Tibial artery (tissue), 4 donors: Measurements from ENCODE around the gene CALM3.
A peak's percentile ranks its signal among the peaks of the same experiment; 100 is the strongest.

Source experiments
- DNase-seq, 2 donors: peaks; one replicate each; pipeline ENCODE4 v3.0.0-alpha.2; 2019
- H3K27ac ChIP-seq, 2 donors: fragments of 200-600 bp; sonication (generic) in 1 of 2; 1 replicate in 1 of 2; 2 replicates in 1 of 2; pipeline ENCODE4 v1.5.1; 2018 to 2019; ENCODE audit warnings: mild to moderate bottlenecking in 1 of 2
- H3K27me3 ChIP-seq, 2 donors: fragments of 200-600 bp; sonication (generic) in 1 of 2; one replicate each; pipeline versions ENCODE4 v1.5.1 to v1.6.0; 2016 to 2019
- H3K36me3 ChIP-seq, 3 donors: fragments of 200-600 bp; sonication (generic) in 2 of 3; one replicate each; pipeline ENCODE4 v1.5.1; 2016 to 2019; ENCODE audit warnings: mild to moderate bottlenecking in 2 of 3
- H3K4me1 ChIP-seq, 4 donors: fragments of 200-600 bp; sonication (generic) in 2 of 4; 1 replicate in 3 of 4; 2 replicates in 1 of 4; pipeline ENCODE4 v1.5.1; 2016 to 2019
- H3K4me3 ChIP-seq, 2 donors: fragments of 200-600 bp; sonication (generic) in 1 of 2; 1 replicate in 1 of 2; 2 replicates in 1 of 2; pipeline ENCODE4 v1.5.1; 2018 to 2019; ENCODE audit warnings: mild to moderate bottlenecking in 2 of 2
- H3K9me3 ChIP-seq, 3 donors: fragments of 200-600 bp; sonication (generic) in 1 of 3; one replicate each; pipeline ENCODE4 v1.5.1; 2016 to 2019
- intact Hi-C: fragments of 100-400 bp; cut with DNase I; formaldehyde crosslinking; loops from one replicate; pipeline ENCODE4 v1.15.0; 2023; ENCODE audit warnings: low total_unique reads
- TF ChIP-seq, protein P1 (sequence below), 2 experiments: fragments of 200-600 bp in 1 of 2; fragments of 450-650 bp in 1 of 2; IDR thresholded peaks; one replicate each; pipeline ENCODE4 v1.5.1; 2017 to 2019; ENCODE audit warnings: antibody characterized with exemption in 2 of 2, mild to moderate bottlenecking in 1 of 2, moderate library complexity in 1 of 2

CALM3 gene

GRCh38 chr19:46631481-46631880, 30.4 kb downstream of the CALM3 start:
- peak overlapping the region in 1 of 2 donors; percentile 7 for H3K27ac ChIP-seq

DNA sequence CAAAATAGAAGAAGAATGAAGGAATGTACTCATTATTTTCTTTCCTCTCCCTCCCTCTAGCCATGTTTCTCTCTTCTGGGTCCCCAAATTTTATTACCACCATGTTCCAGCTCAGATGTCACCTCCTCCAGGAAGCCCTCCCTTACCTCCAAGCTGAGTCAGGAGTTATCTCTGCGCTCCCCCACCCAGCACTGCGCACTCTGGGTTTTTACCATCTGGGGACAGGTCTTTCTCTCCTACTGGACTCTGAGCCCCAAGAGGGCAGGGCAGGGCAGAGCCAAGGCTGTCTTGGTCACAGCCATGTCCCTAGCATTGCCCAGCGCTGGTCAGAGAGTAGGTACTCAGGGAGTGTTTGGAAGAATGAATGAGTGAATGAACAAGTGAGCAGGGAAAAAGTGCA, 32.0 kb downstream of the CALM3 start:
- H3K36me3 ChIP-seq, result no peaks in the 10 kb centered on the region
- H3K27me3 ChIP-seq, result no peaks in the 10 kb centered on the region
- DNase-seq, result no peak
- peaks cover 0 to 32% (median 21%) of the 10 kb centered on the region in 4 donors for H3K4me1 ChIP-seq
- H3K4me3 ChIP-seq, result no peak overlapping the region
- H3K27ac ChIP-seq, result peak overlapping the region in 1 of 2 donors; percentile 58
- H3K9me3 ChIP-seq, result no peaks in the 10 kb centered on the region
- TF ChIP-seq, protein P1, sequence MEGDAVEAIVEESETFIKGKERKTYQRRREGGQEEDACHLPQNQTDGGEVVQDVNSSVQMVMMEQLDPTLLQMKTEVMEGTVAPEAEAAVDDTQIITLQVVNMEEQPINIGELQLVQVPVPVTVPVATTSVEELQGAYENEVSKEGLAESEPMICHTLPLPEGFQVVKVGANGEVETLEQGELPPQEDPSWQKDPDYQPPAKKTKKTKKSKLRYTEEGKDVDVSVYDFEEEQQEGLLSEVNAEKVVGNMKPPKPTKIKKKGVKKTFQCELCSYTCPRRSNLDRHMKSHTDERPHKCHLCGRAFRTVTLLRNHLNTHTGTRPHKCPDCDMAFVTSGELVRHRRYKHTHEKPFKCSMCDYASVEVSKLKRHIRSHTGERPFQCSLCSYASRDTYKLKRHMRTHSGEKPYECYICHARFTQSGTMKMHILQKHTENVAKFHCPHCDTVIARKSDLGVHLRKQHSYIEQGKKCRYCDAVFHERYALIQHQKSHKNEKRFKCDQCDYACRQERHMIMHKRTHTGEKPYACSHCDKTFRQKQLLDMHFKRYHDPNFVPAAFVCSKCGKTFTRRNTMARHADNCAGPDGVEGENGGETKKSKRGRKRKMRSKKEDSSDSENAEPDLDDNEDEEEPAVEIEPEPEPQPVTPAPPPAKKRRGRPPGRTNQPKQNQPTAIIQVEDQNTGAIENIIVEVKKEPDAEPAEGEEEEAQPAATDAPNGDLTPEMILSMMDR (IDR thresholded peaks at IDR 0.05), result no peak
- intact Hi-C loops, result no loop called here

More at GRCh38 chr19:46631481-46631880, 30.4 kb downstream of the CALM3 start:
- intact Hi-C loops, result no loop called here
- Histone ChIP-seq H3K27me3 (no peaks in the 10 kb centered on the region), H3K36me3 (no peaks in the 10 kb centered on the region), H3K4me1 (peaks cover 0 to 40% (median 26%) of the 10 kb centered on the region in 4 donors), H3K9me3 (no peaks in the 10 kb centered on the region), H3K4me3 (no peak overlapping the region)
- TF ChIP-seq, protein P1 (IDR thresholded peaks at IDR 0.05), result no peak
- DNase-seq, result peak in 1 of 2 donors; percentile 57

DNA sequence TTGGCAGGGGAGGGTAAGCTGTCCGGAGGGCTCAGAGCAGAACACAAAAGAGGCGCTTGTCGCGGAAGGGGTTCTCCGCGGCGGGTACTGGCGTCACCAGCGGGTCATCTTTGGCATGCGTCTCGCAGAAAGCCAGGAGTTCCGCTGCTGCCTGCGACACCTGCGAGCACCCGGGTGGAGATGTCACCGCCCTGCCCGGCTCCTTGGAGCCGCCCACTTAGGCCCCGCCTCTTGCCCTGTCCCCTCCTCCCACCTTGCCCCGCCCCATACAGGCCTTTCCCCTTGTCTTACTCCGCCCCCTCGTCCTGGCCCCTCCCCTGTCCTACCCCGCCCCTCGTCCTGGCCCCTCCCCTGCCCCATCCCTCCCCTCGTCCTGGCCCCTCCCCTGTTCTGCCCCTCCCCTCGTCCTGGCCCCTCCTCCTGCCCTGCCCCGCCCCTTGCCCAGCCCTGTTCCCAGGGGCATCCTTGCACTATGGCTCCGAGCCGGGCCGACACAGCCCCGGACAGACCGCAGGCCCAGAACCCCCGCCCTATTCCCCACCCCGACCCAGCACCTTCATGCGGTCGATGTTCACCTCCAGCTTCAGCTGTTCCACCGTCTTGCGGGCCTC, 33.0 kb downstream of the CALM3 start:
- Histone ChIP-seq H3K4me3 (peak overlapping the region; percentile 45 to 53), H3K9me3 (no peaks in the 10 kb centered on the region), H3K4me1 (peaks cover 0 to 37% (median 26%) of the 10 kb centered on the region in 4 donors), H3K27ac (peak overlapping the region; percentile 33 to 65), H3K27me3 (no peaks in the 10 kb centered on the region), H3K36me3 (no peaks in the 10 kb centered on the region)
- DNase-seq, result peak; percentile 75 to 93
- TF ChIP-seq, protein P1 (IDR thresholded peaks at IDR 0.05), result no peak
- intact Hi-C loops, result no loop called here

DNA sequence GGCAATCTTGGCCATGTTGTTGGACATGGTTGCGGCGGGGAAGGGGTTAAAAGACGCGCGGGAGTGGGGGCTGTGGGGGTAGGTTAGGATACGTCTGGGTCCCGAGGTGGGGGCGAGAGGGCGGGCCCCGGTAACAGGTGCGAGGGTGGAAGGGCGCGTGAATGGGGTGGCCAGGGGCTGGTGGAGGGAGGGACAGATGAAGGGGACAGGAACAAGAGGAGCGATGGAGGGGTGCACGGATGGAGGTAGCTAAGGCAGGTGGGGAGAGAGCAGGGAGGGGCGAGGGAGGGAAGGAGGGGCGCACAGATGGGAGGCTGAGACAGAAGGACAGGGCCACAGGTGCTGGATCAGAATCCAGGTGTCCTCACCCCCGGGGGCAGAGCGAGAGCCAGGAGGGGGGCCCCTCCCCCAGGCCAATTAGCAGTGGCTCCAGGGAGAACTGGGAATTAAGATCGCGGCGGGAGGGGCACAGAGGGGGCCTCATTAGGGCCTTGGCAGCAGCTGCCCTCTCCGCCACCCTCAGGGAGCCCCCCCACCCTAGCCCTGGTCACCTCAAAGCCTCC, 33.6 kb downstream of the CALM3 start:
- no peaks in the 10 kb centered on the region for H3K9me3 ChIP-seq
- H3K4me1 ChIP-seq, result peaks cover 0 to 40% (median 30%) of the 10 kb centered on the region in 4 donors
- DNase-seq, result no peak
- intact Hi-C loops, result no loop called here
- peak overlapping the region; percentile 45 to 53 for H3K4me3 ChIP-seq
- TF ChIP-seq, protein P1 (IDR thresholded peaks at IDR 0.05), result no peak
- H3K27ac ChIP-seq, result peak overlapping the region; percentile 33 to 65
- no peaks in the 10 kb centered on the region for H3K27me3 ChIP-seq
- no peaks in the 10 kb centered on the region for H3K36me3 ChIP-seq

GRCh38 chr19:46635920-46636761, 35.0 kb downstream of the CALM3 start, which contains the start of gene GNG8:
Gene GNG8 (minus strand): TSS chr19:46636202. CDS start chr19:46634682, 1,520 bp downstream.
- H3K4me1 ChIP-seq, result peaks cover 0 to 46% (median 34%) of the 10 kb centered on the region in 4 donors
- intact Hi-C loops, result no loop called here
- peak within 1 kb of the TSS in 1 of 2 donors; percentile 53 for H3K4me3 ChIP-seq
- no peak for DNase-seq
- no peaks in the 10 kb centered on the region for H3K36me3 ChIP-seq
- no peaks in the 10 kb centered on the region for H3K27me3 ChIP-seq
- H3K9me3 ChIP-seq, result no peaks in the 10 kb centered on the region
- peak within 1 kb of the TSS; percentile 47 to 65 for H3K27ac ChIP-seq
- TF ChIP-seq, protein P1 (IDR thresholded peaks at IDR 0.05), result no peak
